H1 (cell line): ENCODE data around the gene KIF25. TPM values are rescaled to one million over a fixed set of nuclear protein-coding genes. Genes with fewer than 3 reads are reported as not detected.

ENCODE experiments used
- CTCF ChIA-PET: fragments of 300-600 bp; sonication (Branson Sonifier 250); formaldehyde crosslinking; loops from one replicate; lab custom pipeline; 2021; ENCODE audit not compliant: partially characterized antibody; lab: Charles Lee
- POLR2A ChIA-PET: fragments of 300-600 bp; sonication (Branson Sonifier 250); formaldehyde crosslinking; loops from one replicate; lab custom pipeline; 2021; ENCODE audit warnings: inconsistent platforms; ENCODE audit not compliant: partially characterized antibody; lab: Charles Lee
- DNase-seq, 2 experiments: peaks; one replicate each; pipeline versions ENCODE4 v3.0.0 to v3.0.0-alpha.2; 2010 to 2022; ENCODE audit warnings: low spot score in 2 of 2, low read depth in 1 of 2, mixed read lengths in 1 of 2
- FAIRE-seq: peaks from 2 replicates; lab custom pipeline; 2011; peaks lifted over from hg19 to GRCh38; lab: Jason Lieb, UNC
- H2AFZ ChIP-seq: 2 replicates; pipeline ENCODE4 v1.8.1; 2012; ENCODE audit warnings: low read length, inconsistent platforms
- H2AK5ac ChIP-seq: 2 replicates; pipeline ENCODE4 v1.6.1; 2013; ENCODE audit warnings: low read depth, low read length
- H2BK120ac ChIP-seq: replicated peaks from 2 replicates; pipeline ENCODE3; 2013; ENCODE audit warnings: low read depth, low read length, inconsistent platforms
- H2BK12ac ChIP-seq: 2 replicates; pipeline ENCODE4 v1.6.1; 2013; ENCODE audit warnings: low read depth, low read length
- H2BK15ac ChIP-seq: 2 replicates; pipeline ENCODE4 v1.6.1; 2013; ENCODE audit warnings: low read length
- H2BK20ac ChIP-seq: 2 replicates; pipeline ENCODE4 v1.6.1; 2013; ENCODE audit warnings: low read length
- H2BK5ac ChIP-seq: 2 replicates; pipeline ENCODE4 v1.6.1; 2013; ENCODE audit warnings: low read depth, low read length
- H3K14ac ChIP-seq: 2 replicates; pipeline ENCODE4 v1.6.1; 2013; ENCODE audit warnings: inconsistent platforms; ENCODE audit not compliant: insufficient read length
- H3K18ac ChIP-seq: 2 replicates; pipeline ENCODE4 v1.6.1; 2013; ENCODE audit warnings: low read length; ENCODE audit errors: extremely low read depth
- H3K23ac ChIP-seq: 2 replicates; pipeline ENCODE4 v1.6.1; 2013; ENCODE audit warnings: inconsistent platforms; ENCODE audit not compliant: insufficient read length
- H3K23me2 ChIP-seq: 2 replicates; pipeline ENCODE4 v1.6.1; 2013; ENCODE audit warnings: low read depth, low read length
- H3K27ac ChIP-seq: 2 replicates; pipeline ENCODE4 v1.6.1; 2011; ENCODE audit warnings: low read depth, low read length, inconsistent platforms
- H3K27me3 ChIP-seq, 4 experiments: replicated peaks in 1 of 4; 1 replicate in 1 of 4; 2 replicates in 3 of 4; pipeline versions ENCODE4 v1.6.1 to v1.8.1; 2011 to 2013; ENCODE audit warnings: low read length in 3 of 4, mild to moderate bottlenecking in 3 of 4, inconsistent platforms in 2 of 4, mixed read lengths in 2 of 4, moderate library complexity in 1 of 4; ENCODE audit not compliant: control insufficient read depth in 3 of 4, insufficient read depth in 3 of 4; ENCODE audit errors: extremely low read depth in 1 of 4
- H3K36me3 ChIP-seq, 4 experiments: 2 replicates each; pipeline versions ENCODE4 v1.6.1 to v1.8.1; 2011 to 2013; ENCODE audit warnings: mild to moderate bottlenecking in 4 of 4, low read length in 3 of 4, moderate library complexity in 2 of 4, control low read depth in 1 of 4, inconsistent platforms in 1 of 4; ENCODE audit not compliant: insufficient read depth in 4 of 4, control insufficient read depth in 2 of 4
- H3K4ac ChIP-seq: replicated peaks from 2 replicates; pipeline ENCODE3; 2013; ENCODE audit warnings: low read length, low read depth, mixed read lengths, inconsistent platforms; ENCODE audit not compliant: insufficient read length
- H3K4me1 ChIP-seq, 4 experiments: replicated peaks in 1 of 4; 1 replicate in 1 of 4; 2 replicates in 3 of 4; pipeline versions ENCODE4 v1.6.1 to v1.8.1; 2011 to 2013; ENCODE audit warnings: low read length in 3 of 4, inconsistent platforms in 2 of 4, mixed read lengths in 1 of 4; ENCODE audit not compliant: insufficient read depth in 4 of 4, control insufficient read depth in 3 of 4
- H3K4me2 ChIP-seq, 2 experiments: 2 replicates each; pipeline versions ENCODE4 v1.6.1 to v1.8.1; 2011 to 2013; ENCODE audit warnings: low read depth in 2 of 2, low read length in 2 of 2, control low read depth in 1 of 2, inconsistent platforms in 1 of 2, mild to moderate bottlenecking in 1 of 2; ENCODE audit not compliant: insufficient read depth in 1 of 2
- H3K4me3 ChIP-seq, 4 experiments: fragments of 200-600, 300-600 bp in 1 of 4; sonication (generic), shearing (Covaris generic), sonication (Bioruptor Twin) in 1 of 4; 2 replicates each; pipeline versions ENCODE4 v1.5.1 to v1.8.1; 2011 to 2016; ENCODE audit warnings: low read length in 4 of 4, low read depth in 3 of 4, control low read depth in 2 of 4, inconsistent platforms in 2 of 4, mild to moderate bottlenecking in 2 of 4, mixed read lengths in 1 of 4, moderate library complexity in 1 of 4; ENCODE audit not compliant: insufficient read depth in 2 of 4; ENCODE audit errors: extremely low read depth in 1 of 4
- H3K56ac ChIP-seq: replicated peaks from 2 replicates; pipeline ENCODE3; 2013; ENCODE audit warnings: low read depth, mild to moderate bottlenecking, mixed read lengths, low read length, inconsistent platforms; ENCODE audit not compliant: insufficient read length
- H3K79me1 ChIP-seq: 2 replicates; pipeline ENCODE4 v1.6.1; 2013; ENCODE audit warnings: low read depth, low read length, control low read depth
- H3K79me2 ChIP-seq, 2 experiments: 2 replicates each; pipeline versions ENCODE4 v1.6.1 to v1.8.1; 2012 to 2013; ENCODE audit warnings: low read length in 2 of 2, mild to moderate bottlenecking in 2 of 2, inconsistent platforms in 1 of 2; ENCODE audit not compliant: insufficient read depth in 2 of 2, control insufficient read depth in 1 of 2
- H3K9ac ChIP-seq, 4 experiments: replicated peaks in 1 of 4; 1 replicate in 1 of 4; 2 replicates in 3 of 4; pipeline versions ENCODE4 v1.6.1 to v1.8.1; 2011 to 2013; ENCODE audit warnings: low read depth in 3 of 4, low read length in 3 of 4, control low read depth in 2 of 4, mild to moderate bottlenecking in 2 of 4, moderate library complexity in 2 of 4, inconsistent platforms in 1 of 4; ENCODE audit errors: extremely low read depth in 1 of 4
- H3K9me3 ChIP-seq, 2 experiments: 2 replicates each; pipeline versions ENCODE4 v1.6.1 to v1.8.1; 2012 to 2013; ENCODE audit warnings: mild to moderate bottlenecking in 2 of 2, moderate library complexity in 2 of 2, control low read depth in 1 of 2, inconsistent platforms in 1 of 2, low read depth in 1 of 2, low read length in 1 of 2, mixed read lengths in 1 of 2; ENCODE audit not compliant: insufficient read depth in 2 of 2
- H4K20me1 ChIP-seq, 2 experiments: replicated peaks in 1 of 2; 2 replicates each; pipeline versions ENCODE3 to v1.8.1; 2011 to 2013; ENCODE audit warnings: inconsistent platforms in 2 of 2, low read length in 2 of 2, mild to moderate bottlenecking in 1 of 2; ENCODE audit not compliant: insufficient read depth in 2 of 2, control insufficient read depth in 1 of 2
- H4K5ac ChIP-seq: 2 replicates; pipeline ENCODE4 v1.6.1; 2013; ENCODE audit warnings: low read length, low read depth, mixed read lengths, inconsistent platforms; ENCODE audit not compliant: insufficient read length
- H4K8ac ChIP-seq: 2 replicates; pipeline ENCODE4 v1.8.0; 2013; ENCODE audit warnings: mild to moderate bottlenecking, moderate library complexity, low read length, inconsistent platforms; ENCODE audit not compliant: insufficient read depth; ENCODE audit errors: extremely low read depth
- H4K91ac ChIP-seq: replicated peaks from 2 replicates; pipeline ENCODE3; 2013; ENCODE audit warnings: low read length, mixed read lengths, inconsistent platforms; ENCODE audit not compliant: insufficient read length
- CEBPB ChIP-seq: IDR thresholded peaks from 2 replicates; pipeline ENCODE4 v1.6.1; 2012; ENCODE audit warnings: low read depth, low read length
- CHD1 ChIP-seq: IDR thresholded peaks from 2 replicates; pipeline ENCODE4 v1.6.1; 2012; ENCODE audit warnings: low read depth, low read length, improper control_type of control experiment
- CTBP2 ChIP-seq: IDR thresholded peaks from 2 replicates; pipeline ENCODE4 v1.7.0; 2011; ENCODE audit warnings: borderline replicate concordance, mild to moderate bottlenecking, moderate library complexity, mixed read lengths, low read length; ENCODE audit not compliant: insufficient read depth, insufficient read length
- HDAC6 ChIP-seq: IDR thresholded peaks from one replicate; pipeline ENCODE4 v1.7.1; 2012; ENCODE audit warnings: low read depth, mild to moderate bottlenecking, inconsistent platforms, low read length, moderate library complexity
- KDM1A ChIP-seq: fragments of 200-600, 300-600 bp; sonication (generic); IDR thresholded peaks from 2 replicates; pipeline ENCODE4 v1.7.1; 2016; ENCODE audit warnings: mild to moderate bottlenecking, low read length, borderline replicate concordance
- MAFK ChIP-seq: IDR thresholded peaks from 2 replicates; pipeline ENCODE4 v1.6.1; 2012; ENCODE audit warnings: low read depth, mild to moderate bottlenecking, improper control_type of control experiment, low read length
- RBBP5 ChIP-seq: IDR thresholded peaks from 2 replicates; pipeline ENCODE4 v1.7.1; 2012; ENCODE audit warnings: low read depth, mild to moderate bottlenecking, inconsistent platforms, low read length, moderate library complexity, borderline replicate concordance
- SP1 ChIP-seq: IDR thresholded peaks from 2 replicates; pipeline ENCODE4 v1.6.1; 2011; ENCODE audit warnings: low read depth, low read length
- SUZ12 ChIP-seq: fragments of 200-600 bp; sonication (generic); IDR thresholded peaks from 2 replicates; pipeline ENCODE4 v1.6.1; 2012; ENCODE audit warnings: mild to moderate bottlenecking, inconsistent platforms, low read length, moderate library complexity, mixed read lengths
- TAF7 ChIP-seq: optimal IDR thresholded peaks from 2 replicates; pipeline ENCODE3; 2011; ENCODE audit warnings: low read depth, mild to moderate bottlenecking, inconsistent platforms, low read length, moderate library complexity, borderline replicate concordance
- WGBS, 2 experiments: shearing (Covaris generic) in 1 of 2; methylation state at CpG; one replicate each; pipeline versions ENCODE4 v1.1.6 to v1.1.7; 2013 to 2015; ENCODE audit warnings: low lambda C conversion rate in 2 of 2, mixed read lengths in 2 of 2, inconsistent platforms in 1 of 2, low coverage in 1 of 2, missing lambda C conversion rate in 1 of 2; ENCODE audit not compliant: insufficient replicate concordance in 2 of 2, insufficient coverage in 1 of 2, insufficient read length in 1 of 2; ENCODE audit errors: extremely low coverage in 1 of 2, missing lambda C conversion rate in 1 of 2; 5-methylcytosine and 5-hydroxymethylcytosine counted together
- polyA plus RNA-seq, 7 experiments: library from polyadenylated mRNA; depleted of rRNA in 3 of 7; stranded (reverse) in 5 of 7; unstranded in 2 of 7; fragments of >200 nt in 5 of 7; fragments of 200-250 nt in 2 of 7; gene quantifications; 1 replicate in 5 of 7; 2 replicates in 1 of 7; 4 replicates in 1 of 7; pipeline versions ENCODE4 v1.2.1 to v1.2.3, GENCODE V29; 2011 to 2013; ENCODE audit warnings: missing spikeins in 2 of 7, mixed read lengths in 2 of 7
- total RNA-seq: library from RNA; stranded (reverse); fragmentation: NEBNext Ultra II Directional; extraction: Animal tissue kit (Norgen Biotek cat#: 25700); gene quantifications from 2 replicates; pipeline ENCODE4 v1.2.1, GENCODE V29; 2021
- TF ChIP-seq, protein P1 (sequence below): IDR thresholded peaks from 2 replicates; pipeline ENCODE4 v1.6.1; 2012; ENCODE audit warnings: inconsistent platforms
- TF ChIP-seq, protein P2 (sequence below): IDR thresholded peaks from 2 replicates; pipeline ENCODE4 v1.6.1; 2011; ENCODE audit warnings: low read length, improper control_type of control experiment

The KIF25 gene
- total and polyA plus RNA-seq, 2 of the 8 experiments (the other 6 are each of a cell fraction or from before 2014, with no cell fraction given): 1.5 to 2.0 TPM

DNA sequence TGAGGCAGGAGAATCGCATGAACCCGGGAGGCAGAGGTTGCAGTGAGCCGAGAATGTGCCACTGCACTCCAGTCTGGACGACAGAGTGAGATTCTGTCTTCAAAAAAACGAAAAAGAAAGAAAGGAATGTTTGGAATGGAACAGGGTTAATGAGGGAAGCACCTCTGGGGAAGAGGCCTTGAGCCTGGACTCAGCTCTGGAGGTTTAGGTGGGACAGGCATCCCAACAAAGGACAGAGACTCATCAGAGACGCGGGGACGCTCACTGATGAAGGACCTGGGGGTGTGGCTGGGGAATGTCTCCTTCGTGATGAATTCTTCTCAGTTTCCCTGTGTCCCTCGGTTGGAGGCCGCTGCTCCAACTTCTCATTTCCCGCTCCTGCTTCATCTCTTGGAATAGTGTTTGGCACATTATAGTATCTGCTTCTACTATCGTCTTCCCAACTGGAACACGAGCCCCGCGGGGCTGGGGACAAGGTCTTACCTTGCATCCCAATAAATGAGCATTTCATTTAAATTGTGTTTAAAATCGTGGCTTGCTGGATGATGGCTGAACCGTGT, 27.6 kb downstream of the KIF25 start:
- H4K8ac ChIP-seq: no peak overlapping the region
- no peak overlapping the region for H4K5ac ChIP-seq
- no peak overlapping the region for H3K18ac ChIP-seq
- peaks cover 0 to 2% (median 0%) of the 10 kb centered on the region in 4 experiments; a peak in 1 of 7 replicates for H3K4me1 ChIP-seq
- H3K9me3 ChIP-seq: no peaks in the 10 kb centered on the region
- H3K27ac ChIP-seq: no peak overlapping the region
- no peak overlapping the region for H3K9ac ChIP-seq
- no peak overlapping the region for H2BK20ac ChIP-seq
- H4K20me1 ChIP-seq: no peaks in the 10 kb centered on the region
- H3K4me3 ChIP-seq: no peak overlapping the region
- no peak overlapping the region for H4K91ac ChIP-seq
- ChIA-PET POLR2A (no interaction called here), CTCF (interaction anchor here (1.0 kb wide), 1 partner anchor 35 kb away, joined by 3 read pairs; no protein-coding TSS in a partner anchor)
- H2BK15ac ChIP-seq: no peak overlapping the region
- no peak overlapping the region for H2AFZ ChIP-seq
- no peak overlapping the region for H3K23ac ChIP-seq
- H2AK5ac ChIP-seq: no peak overlapping the region
- H2BK12ac ChIP-seq: no peak overlapping the region; the same call in 1 of the 2 replicates
- H3K4ac ChIP-seq: no peak overlapping the region
- no peaks in the 10 kb centered on the region for H3K79me1 ChIP-seq
- H3K4me2 ChIP-seq: no peak overlapping the region
- no peak overlapping the region for H3K56ac ChIP-seq
- H3K36me3 ChIP-seq: no peaks in the 10 kb centered on the region
- no peak overlapping the region for H2BK120ac ChIP-seq
- WGBS, 2 experiments: 83% methylated on average over 18 of the region's 18 CpGs; no CpG with 5 or more reads in 1 of the 2 experiments
- peak in 1 of 2 experiments; percentile 37 for DNase-seq
- H2BK5ac ChIP-seq: no peak overlapping the region
- no peak for FAIRE-seq
- H3K27me3 ChIP-seq: no peaks in the 10 kb centered on the region
- H3K79me2 ChIP-seq: no peaks in the 10 kb centered on the region
- H3K23me2 ChIP-seq: no peaks in the 10 kb centered on the region
- no peak overlapping the region for H3K14ac ChIP-seq
- TF ChIP-seq RBBP5 (no peak), SUZ12 (no peak), TAF7 (no peak), MAFK (no peak), CHD1 (no peak), KDM1A (no peak), SP1 (no peak), CEBPB (no peak), CTBP2 (no peak), HDAC6 (no peak)
- TF ChIP-seq, protein P1, sequence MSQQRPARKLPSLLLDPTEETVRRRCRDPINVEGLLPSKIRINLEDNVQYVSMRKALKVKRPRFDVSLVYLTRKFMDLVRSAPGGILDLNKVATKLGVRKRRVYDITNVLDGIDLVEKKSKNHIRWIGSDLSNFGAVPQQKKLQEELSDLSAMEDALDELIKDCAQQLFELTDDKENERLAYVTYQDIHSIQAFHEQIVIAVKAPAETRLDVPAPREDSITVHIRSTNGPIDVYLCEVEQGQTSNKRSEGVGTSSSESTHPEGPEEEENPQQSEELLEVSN: no peak
- TF ChIP-seq, protein P2, sequence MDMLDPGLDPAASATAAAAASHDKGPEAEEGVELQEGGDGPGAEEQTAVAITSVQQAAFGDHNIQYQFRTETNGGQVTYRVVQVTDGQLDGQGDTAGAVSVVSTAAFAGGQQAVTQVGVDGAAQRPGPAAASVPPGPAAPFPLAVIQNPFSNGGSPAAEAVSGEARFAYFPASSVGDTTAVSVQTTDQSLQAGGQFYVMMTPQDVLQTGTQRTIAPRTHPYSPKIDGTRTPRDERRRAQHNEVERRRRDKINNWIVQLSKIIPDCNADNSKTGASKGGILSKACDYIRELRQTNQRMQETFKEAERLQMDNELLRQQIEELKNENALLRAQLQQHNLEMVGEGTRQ: no peak
